K562 (cell line): Measurements from ENCODE around the gene BANP. TPM values are rescaled to one million over a fixed set of nuclear protein-coding genes. Genes with fewer than 3 reads are reported as not detected.

Experiments used
- ATAC-seq: fragments of 200-7000 bp; cut with Tn5 transposase; 3 replicates; pipeline ENCODE4 v1.9.1; 2020; ENCODE audit warnings: moderate library complexity
- BruUV-seq: library from RNA; stranded (reverse); fragments of 400-500 nt; replicated peaks from 2 replicates; lab custom pipeline; 2021; lab: Mats Ljungman, UMichigan
- CTCF ChIA-PET: fragments of 300-600 bp; formaldehyde crosslinking; extraction: SDS; loops from one replicate; lab custom pipeline; 2021; ENCODE audit warnings: low intra/inter-chr PET ratio; lab: Yijun Ruan, JAX
- POLR2A ChIA-PET: fragments of 300-600, 350-650 bp; sonication (Branson Sonifier 250); formaldehyde crosslinking; extraction: SDS; loops from one replicate; lab custom pipeline; 2021; ENCODE audit warnings: antibody characterized with exemption, inconsistent platforms; lab: Yijun Ruan, JAX
- DNase-seq, 4 experiments: peaks; one replicate each; pipeline versions ENCODE4 v3.0.0 to v3.0.0-alpha.2; 2011 to 2018; ENCODE audit warnings: low spot score in 3 of 4, mixed read lengths in 3 of 4; ENCODE audit errors: extremely low read depth in 1 of 4
- FAIRE-seq: peaks from 2 replicates; lab custom pipeline; 2011; peaks lifted over from hg19 to GRCh38; lab: Jason Lieb, UNC
- H2AFZ ChIP-seq: 2 replicates; pipeline ENCODE4 v1.6.0; 2011; ENCODE audit warnings: low read depth, low read length, control low read depth, inconsistent platforms
- H3K27ac ChIP-seq: fragments of 200-600 bp; 3 replicates; pipeline ENCODE4 v1.8.0; 2011; ENCODE audit warnings: low read depth, mild to moderate bottlenecking, control low read depth, inconsistent platforms, low read length, moderate library complexity, mixed read lengths; ENCODE audit errors: extremely low read depth
- H3K27me3 ChIP-seq, 2 experiments: fragments of 300-600 bp in 1 of 2; 2 replicates in 1 of 2; 3 replicates in 1 of 2; pipeline versions ENCODE4 v1.6.0 to v1.8.0; 2011; ENCODE audit warnings: inconsistent platforms in 2 of 2, low read length in 2 of 2, mild to moderate bottlenecking in 1 of 2, mixed read lengths in 1 of 2, moderate library complexity in 1 of 2; ENCODE audit not compliant: control insufficient read depth in 2 of 2, insufficient read depth in 2 of 2
- H3K36me3 ChIP-seq: fragments of 300-600 bp; 3 replicates; pipeline ENCODE4 v1.8.0; 2011; ENCODE audit warnings: mild to moderate bottlenecking, low read length, inconsistent platforms; ENCODE audit not compliant: control insufficient read depth, insufficient read depth
- H3K4me1 ChIP-seq, 2 experiments: fragments of 200-600 bp in 1 of 2; replicated peaks in 1 of 2; 2 replicates in 1 of 2; 3 replicates in 1 of 2; pipeline versions ENCODE4 v1.5.1 to v1.8.0; 2011; ENCODE audit warnings: inconsistent platforms in 2 of 2, low read length in 2 of 2, mild to moderate bottlenecking in 1 of 2, mixed read lengths in 1 of 2, moderate library complexity in 1 of 2; ENCODE audit not compliant: control insufficient read depth in 2 of 2, insufficient read depth in 2 of 2
- H3K4me2 ChIP-seq: 2 replicates; pipeline ENCODE4 v1.6.1; 2011; ENCODE audit warnings: low read length, control low read depth, inconsistent platforms, mixed read lengths; ENCODE audit not compliant: insufficient read depth
- H3K4me3 ChIP-seq: fragments of 200-600 bp; sonication (generic), shearing (Covaris generic); 2 replicates; pipeline ENCODE4 v1.5.1; 2016; ENCODE audit warnings: control low read depth, inconsistent platforms
- H3K79me2 ChIP-seq: fragments of 200-600 bp; 3 replicates; pipeline ENCODE4 v1.8.0; 2011; ENCODE audit warnings: low read length, inconsistent platforms; ENCODE audit not compliant: control insufficient read depth, insufficient read depth
- H3K9ac ChIP-seq, 2 experiments: 2 replicates each; pipeline versions ENCODE4 v1.6.0 to v1.6.1; 2011; ENCODE audit warnings: low read depth in 2 of 2, low read length in 2 of 2, control low read depth in 1 of 2, inconsistent platforms in 1 of 2, mild to moderate bottlenecking in 1 of 2, mixed read lengths in 1 of 2; ENCODE audit not compliant: insufficient read depth in 1 of 2
- H3K9me1 ChIP-seq: one replicate; pipeline ENCODE4 v1.6.0; 2011; ENCODE audit warnings: inconsistent platforms, mild to moderate bottlenecking, low read length, moderate library complexity; ENCODE audit not compliant: control insufficient read depth, insufficient read depth
- H3K9me3 ChIP-seq: replicated peaks from 2 replicates; pipeline ENCODE4 v1.5.1; 2011; ENCODE audit warnings: low read depth, low read length, inconsistent platforms; ENCODE audit not compliant: control insufficient read depth, insufficient read depth
- H4K20me1 ChIP-seq: replicated peaks from 2 replicates; pipeline ENCODE4 v1.6.1; 2011; ENCODE audit warnings: low read length, inconsistent platforms, mixed read lengths; ENCODE audit not compliant: control insufficient read depth, insufficient read depth
- CBFA2T2 ChIP-seq: fragments of 450-650 bp; conservative IDR thresholded peaks from 2 replicates; pipeline ENCODE4 v1.6.1; 2017; ENCODE audit warnings: mild to moderate bottlenecking
- CTBP1 ChIP-seq: fragments of 450-650 bp; IDR thresholded peaks from 2 replicates; pipeline ENCODE4 v1.6.1; 2016; ENCODE audit warnings: borderline replicate concordance
- EP300 ChIP-seq: IDR thresholded peaks from 2 replicates; pipeline ENCODE4 v1.6.1; 2012; ENCODE audit warnings: low read length, improper control_type of control experiment
- GABPB1 ChIP-seq: sonication (generic); formaldehyde crosslinking; IDR thresholded peaks from 2 replicates; pipeline ENCODE4 v1.8.0; 2022; ENCODE audit warnings: mild to moderate bottlenecking, missing genetic modification reagents
- HNRNPUL1 ChIP-seq: fragments of 200-400 bp; formaldehyde crosslinking; IDR thresholded peaks from 2 replicates; pipeline ENCODE4 v1.6.1; 2017; ENCODE audit warnings: low read length
- PHF20 ChIP-seq: fragments of 450-650 bp; IDR thresholded peaks from 2 replicates; pipeline ENCODE4 v1.6.1; 2018; ENCODE audit not compliant: partially characterized antibody
- POLR2B ChIP-seq: fragments of 450-650 bp; IDR thresholded peaks from 2 replicates; pipeline ENCODE4 v1.6.1; 2018; ENCODE audit warnings: low read depth; ENCODE audit not compliant: partially characterized antibody
- POLR2G ChIP-seq: fragments of 200-400 bp; formaldehyde crosslinking; IDR thresholded peaks from 2 replicates; pipeline ENCODE4 v1.6.1; 2017; ENCODE audit warnings: low read depth, mild to moderate bottlenecking, antibody characterized with exemption, low read length, moderate library complexity
- PREB ChIP-seq: sonication (generic); formaldehyde crosslinking; IDR thresholded peaks from 2 replicates; pipeline ENCODE4 v1.8.1; 2023; ENCODE audit warnings: mild to moderate bottlenecking, missing genetic modification reagents
- PTRF ChIP-seq: fragments of 450-650 bp; IDR thresholded peaks from 2 replicates; pipeline ENCODE4 v1.6.1; 2016; ENCODE audit warnings: mild to moderate bottlenecking, missing genetic modification characterization, missing compliant biosample characterization
- RNF2 ChIP-seq: sonication (generic); IDR thresholded peaks from 2 replicates; pipeline ENCODE4 v1.6.1; 2016
- SMARCA4 ChIP-seq: fragments of 450-650 bp; IDR thresholded peaks from 2 replicates; pipeline ENCODE4 v1.6.1; 2016
- ZBED1 ChIP-seq: IDR thresholded peaks from 2 replicates; pipeline ENCODE4 v1.6.1; 2014
- ZNF263 ChIP-seq: sonication (generic); formaldehyde crosslinking; IDR thresholded peaks from 2 replicates; pipeline ENCODE4 v1.8.0; 2022; ENCODE audit warnings: mild to moderate bottlenecking, missing genetic modification reagents, borderline replicate concordance
- ZNF57 ChIP-seq: fragments of 450-650 bp; formaldehyde crosslinking; IDR thresholded peaks from 2 replicates; pipeline ENCODE4 v1.4.0; 2020; ENCODE audit warnings: mild to moderate bottlenecking, moderate library complexity
- ZNF586 ChIP-seq: fragments of 450-650 bp; formaldehyde crosslinking; conservative IDR thresholded peaks from 2 replicates; pipeline ENCODE4 v1.4.0; 2020; ENCODE audit warnings: mild to moderate bottlenecking, moderate library complexity
- WGBS: fragments of 100-300 bp; shearing (Covaris generic); methylation state at CpG from one replicate; pipeline ENCODE4 v1.1.6; 2016; ENCODE audit warnings: low coverage, mixed read lengths; ENCODE audit not compliant: insufficient coverage; ENCODE audit errors: missing lambda C conversion rate; 5-methylcytosine and 5-hydroxymethylcytosine counted together
- in situ Hi-C: fragments of 300-500 bp; cut with MboI; formaldehyde crosslinking; loops from 4 replicates; pipeline ENCODE4 v1.15.0; 2018; ENCODE audit warnings: inconsistent platforms, mixed read lengths
- intact Hi-C: fragments of 100-400 bp; cut with micrococcal nuclease; formaldehyde crosslinking; loops from 2 replicates; pipeline ENCODE4 v1.14.2; 2022
- polyA plus RNA-seq, 8 experiments: library from polyadenylated mRNA; depleted of rRNA in 4 of 8; stranded (reverse) in 5 of 8; unstranded in 3 of 8; fragments of >200 nt; fragmentation: Nextera tagmentation in 2 of 8; fragmentation: Illumina TruSeq in 1 of 8; extraction: Ambion mirVana in 2 of 8; extraction: Trizol in 1 of 8; gene quantifications; 2 replicates each; pipeline versions ENCODE4 v1.2.1 to v1.2.3, GENCODE V29; 2011 to 2014; ENCODE audit warnings: inconsistent platforms in 1 of 8, missing spikeins in 1 of 8
- total RNA-seq, 7 experiments: library from RNA; depleted of rRNA in 6 of 7; stranded (reverse); fragments of >200 nt in 6 of 7; fragmentation: Illumina TruSeq in 2 of 7; extraction: Trizol in 2 of 7; gene quantifications; 2 replicates each; pipeline versions ENCODE4 v1.2.1 to v1.2.3, GENCODE V29; 2011 to 2021; ENCODE audit warnings: low replicate concordance in 1 of 7

The BANP gene
- total and polyA plus RNA-seq, 9 of the 15 experiments (the other 6 are each of a cell fraction or from before 2014, with no cell fraction given) = 4.6 to 22.1 (median 15.6) TPM

DNA sequence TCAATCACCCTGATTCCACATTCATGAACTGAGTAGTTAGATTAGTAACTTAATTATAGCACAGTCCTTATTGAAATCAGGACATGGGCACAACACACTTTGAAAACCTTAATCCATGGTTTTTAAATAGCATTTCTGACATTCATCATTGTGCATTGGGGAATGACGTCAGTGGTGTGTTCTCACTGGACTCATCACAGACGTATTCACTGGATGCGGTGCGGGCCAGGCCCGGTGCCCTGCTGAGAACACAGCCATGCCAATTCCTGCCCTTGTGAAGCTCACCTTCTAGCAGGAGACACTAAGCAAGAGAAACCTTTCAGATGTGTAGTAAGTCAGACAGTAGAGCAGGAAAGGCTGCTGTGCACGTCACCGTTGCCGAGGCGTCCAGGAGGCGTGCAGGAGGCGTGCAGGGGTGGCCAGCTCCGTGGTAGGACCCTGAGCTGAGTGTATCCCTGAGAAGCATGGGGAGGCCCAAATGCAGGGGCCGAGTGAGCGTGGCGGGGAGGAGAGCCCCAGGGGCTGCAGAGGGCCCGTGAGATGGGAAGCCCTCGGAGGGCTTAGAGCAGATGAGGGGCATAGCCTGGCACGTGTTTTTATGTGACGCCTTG, 12.9 kb downstream of the BANP start:
- DNase-seq (no peak), FAIRE-seq (no peak), ATAC-seq (no peak)
- TF ChIP-seq PREB (CRISPR knock-in tag) = no peak
- no peak for TF ChIP-seq PTRF (tag)
- ChIA-PET CTCF (no interaction called here), POLR2A (interaction anchor here (0.6 to 1.4 kb wide), 2 partner anchors 8 to 11 kb away, joined by 3 to 5 read pairs; no protein-coding TSS in a partner anchor)
- H3K27me3 ChIP-seq = no peaks in the 10 kb centered on the region
- peak overlapping the region in 1 of 2 experiments; percentile 53; a peak in 2 of 4 replicates for H3K9ac ChIP-seq
- no TSS peak for BruUV-seq
- H3K79me2 ChIP-seq = peaks cover 55% of the 10 kb centered on the region
- H3K36me3 ChIP-seq = peaks cover 5% of the 10 kb centered on the region; the same call in 1 of the 3 replicates
- in situ Hi-C loops (no loop called here), intact Hi-C loops (no loop called here)
- no peaks in the 10 kb centered on the region for H3K9me1 ChIP-seq
- peaks cover 10% of the 10 kb centered on the region; the same call in 1 of the 2 replicates for H4K20me1 ChIP-seq
- H3K4me1 ChIP-seq = peaks cover 0 to 29% of the 10 kb centered on the region in 2 experiments; a peak in 2 of 5 replicates
- no peak overlapping the region for H3K4me3 ChIP-seq
- H3K27ac ChIP-seq = no peak overlapping the region
- no peak overlapping the region for H2AFZ ChIP-seq
- H3K4me2 ChIP-seq = no peak overlapping the region
- H3K9me3 ChIP-seq = no peaks in the 10 kb centered on the region
- WGBS = 81% methylated on average over 17 of the region's 19 CpGs

DNA sequence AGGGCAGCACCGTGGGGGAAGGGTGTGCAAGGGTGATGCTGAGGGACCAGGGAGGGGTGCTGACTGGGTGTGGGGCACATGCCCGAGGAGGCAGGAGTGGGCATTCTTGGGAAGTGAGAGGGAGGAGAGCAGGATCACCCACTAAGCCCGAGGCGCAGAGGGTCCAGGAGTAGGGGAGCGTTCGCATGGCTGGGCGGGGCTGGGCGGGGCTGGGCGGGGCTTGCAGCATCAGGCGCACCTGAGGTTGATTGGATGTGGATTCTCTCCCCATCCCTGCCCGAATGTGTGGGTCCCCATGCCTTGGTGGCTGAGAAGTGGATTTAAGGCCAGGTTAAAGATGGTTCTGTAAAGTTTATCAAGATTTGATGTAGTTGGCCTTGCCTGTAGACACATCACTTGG, 14.2 kb downstream of the BANP start:
- H2AFZ ChIP-seq = no peak overlapping the region
- no peak for ATAC-seq
- ChIA-PET CTCF (no interaction called here), POLR2A (no interaction called here)
- H3K9ac ChIP-seq = no peak overlapping the region
- peak in 1 of 4 experiments; percentile 22 for DNase-seq
- H3K4me1 ChIP-seq = peaks cover 0 to 18% of the 10 kb centered on the region in 2 experiments; a peak in 2 of 5 replicates
- 36% methylated on average over 7 of the region's 11 CpGs for WGBS
- no peak overlapping the region for H3K4me3 ChIP-seq
- intact Hi-C loops = no loop called here
- H3K9me1 ChIP-seq = no peaks in the 10 kb centered on the region
- in situ Hi-C loops = no loop called here
- peaks cover 44% of the 10 kb centered on the region for H3K79me2 ChIP-seq
- no peaks in the 10 kb centered on the region for H3K27me3 ChIP-seq
- TF ChIP-seq POLR2G = no peak
- TF ChIP-seq EP300 = no peak
- no peak for TF ChIP-seq ZBED1
- TF ChIP-seq GABPB1 (CRISPR knock-in tag) = no peak
- TF ChIP-seq ZNF586 (CRISPR knock-in tag) = no peak
- no peak for TF ChIP-seq ZNF57 (CRISPR knock-in tag)
- no peak for TF ChIP-seq PHF20
- TF ChIP-seq CBFA2T2 = no peak
- TF ChIP-seq RNF2 = no peak
- TF ChIP-seq POLR2B = no peak
- no peak for TF ChIP-seq CTBP1
- TF ChIP-seq SMARCA4 = no peak
- TF ChIP-seq HNRNPUL1 = no peak
- TF ChIP-seq ZNF263 = no peak
- TF ChIP-seq, all 486 proteins: peak for 0
- Histone ChIP-seq H3K36me3 (peaks cover 5% of the 10 kb centered on the region; the same call in 1 of the 3 replicates), H3K27ac (no peak overlapping the region), H4K20me1 (peaks cover 10% of the 10 kb centered on the region; the same call in 1 of the 2 replicates), H3K9me3 (no peaks in the 10 kb centered on the region), H3K4me2 (no peak overlapping the region)
- no peak for FAIRE-seq
- BruUV-seq = no TSS peak
